GM18519 (cell line): ENCODE data around the gene TMEM204.

Experiments
- ATAC-seq: cut with Tn5 transposase; IDR thresholded peaks from one replicate; pipeline ENCODE4 v1.9.1; 2021; ENCODE audit warnings: mild to moderate bottlenecking, moderate library complexity; ENCODE audit not compliant: unreplicated experiment, low FRiP score

TMEM204 gene

DNA sequence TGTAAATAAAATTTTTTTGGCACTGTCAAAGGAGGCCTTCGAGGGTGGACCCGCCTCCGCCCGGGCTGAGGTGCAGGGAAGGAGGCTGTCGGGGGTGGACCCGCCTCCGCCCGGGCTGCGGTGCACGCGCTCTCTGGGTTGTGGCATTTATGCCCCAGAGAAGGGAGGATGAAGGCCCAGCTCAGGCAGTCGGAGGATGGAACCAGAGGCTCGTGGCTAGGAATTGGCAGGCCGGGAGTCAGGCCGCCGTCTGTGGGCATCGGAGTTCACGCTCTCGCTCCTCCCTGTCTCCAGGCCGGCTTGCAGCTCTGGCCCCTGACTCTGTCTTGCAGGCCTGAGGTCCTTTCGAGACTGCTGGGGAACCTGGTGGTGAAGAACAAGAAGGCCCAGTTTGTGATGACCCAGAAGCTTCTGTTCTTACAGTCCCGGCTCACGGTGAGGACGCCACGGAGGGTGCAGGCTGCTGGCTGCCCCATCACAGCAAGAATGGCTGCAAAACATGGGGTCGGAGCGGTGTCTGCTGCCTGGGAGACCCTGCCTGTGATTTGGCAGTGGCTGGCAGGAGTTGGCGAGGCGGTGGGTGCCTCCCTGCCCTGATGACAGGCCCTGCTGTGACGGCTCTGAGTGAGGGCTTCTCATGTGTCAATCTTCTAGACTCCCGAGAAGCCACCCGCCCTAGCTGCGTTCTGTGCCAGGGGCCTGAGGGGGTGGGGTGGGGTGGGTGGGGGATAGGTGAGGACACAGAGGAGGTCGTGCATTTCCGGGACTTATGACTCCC, 34.4 kb upstream of the TMEM204 start:
- no peak for ATAC-seq

DNA sequence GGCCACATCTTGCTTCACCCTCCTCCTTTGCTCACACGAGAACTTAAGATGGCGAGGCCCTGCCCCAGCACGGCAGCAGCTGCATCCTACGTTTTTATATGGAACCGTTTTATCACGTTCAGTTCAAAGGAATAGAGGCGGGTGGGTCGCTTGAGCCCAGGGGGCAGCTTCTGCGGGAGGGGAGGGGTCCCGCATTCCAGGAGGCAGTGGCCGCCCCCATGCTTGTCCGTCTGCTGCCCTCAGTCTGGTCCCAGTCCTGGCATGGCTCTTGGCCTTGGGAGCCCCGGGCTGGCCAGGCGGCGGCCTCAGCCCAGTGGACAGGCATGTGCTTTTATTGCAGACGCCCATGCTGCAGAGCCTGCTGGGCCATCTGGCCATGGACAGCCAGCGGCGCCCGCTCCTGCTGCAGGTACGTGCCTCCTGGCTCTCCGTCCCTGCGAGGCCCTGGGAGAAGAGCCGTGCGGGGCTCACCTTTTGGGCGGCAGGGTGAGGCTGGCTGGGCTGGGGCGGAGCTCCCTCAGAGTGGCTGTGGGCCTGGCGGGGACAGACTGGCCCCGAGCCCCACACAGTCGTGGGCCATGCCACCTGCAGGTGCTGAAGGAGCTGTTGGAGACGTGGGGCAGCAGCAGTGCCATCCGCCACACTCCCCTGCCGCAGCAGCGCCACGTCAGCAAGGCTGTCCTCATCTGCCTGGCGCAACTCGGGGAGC, 33.6 kb upstream of the TMEM204 start:
- no peak for ATAC-seq

DNA sequence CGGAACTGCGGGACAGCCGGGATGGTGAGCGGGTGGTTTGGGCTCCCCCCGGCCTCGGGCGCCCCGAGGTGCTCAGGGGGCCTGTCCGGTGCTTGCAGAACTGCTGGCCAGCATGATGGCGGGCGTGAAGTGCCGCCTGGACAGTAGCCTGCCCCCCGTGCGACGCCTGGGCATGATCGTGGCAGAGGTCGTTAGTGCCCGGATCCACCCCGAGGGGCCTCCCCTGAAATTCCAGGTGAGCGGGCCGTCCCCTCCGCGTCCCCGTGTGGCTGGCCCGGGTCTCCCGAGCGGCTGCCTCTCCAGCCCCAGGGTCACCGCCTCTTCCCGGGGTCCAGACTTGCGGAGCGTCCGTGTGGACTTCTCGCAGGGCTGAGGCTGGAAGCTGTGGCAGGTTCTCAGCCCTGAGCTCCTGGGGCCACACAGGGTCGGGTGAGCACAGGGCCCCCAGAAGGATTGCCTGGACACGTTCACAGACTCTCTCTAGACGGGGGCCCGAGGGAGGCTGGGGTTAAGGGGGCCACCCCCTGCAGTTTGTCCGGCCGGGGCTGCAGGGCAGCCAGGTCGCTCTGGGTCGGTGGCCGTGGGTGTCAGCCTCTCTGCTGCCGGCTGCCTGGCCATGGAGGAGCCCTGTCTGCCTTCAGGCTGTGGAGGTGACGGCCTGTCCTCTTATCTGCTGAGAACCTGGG, 32.9 kb upstream of the TMEM204 start:
- ATAC-seq = no peak

DNA sequence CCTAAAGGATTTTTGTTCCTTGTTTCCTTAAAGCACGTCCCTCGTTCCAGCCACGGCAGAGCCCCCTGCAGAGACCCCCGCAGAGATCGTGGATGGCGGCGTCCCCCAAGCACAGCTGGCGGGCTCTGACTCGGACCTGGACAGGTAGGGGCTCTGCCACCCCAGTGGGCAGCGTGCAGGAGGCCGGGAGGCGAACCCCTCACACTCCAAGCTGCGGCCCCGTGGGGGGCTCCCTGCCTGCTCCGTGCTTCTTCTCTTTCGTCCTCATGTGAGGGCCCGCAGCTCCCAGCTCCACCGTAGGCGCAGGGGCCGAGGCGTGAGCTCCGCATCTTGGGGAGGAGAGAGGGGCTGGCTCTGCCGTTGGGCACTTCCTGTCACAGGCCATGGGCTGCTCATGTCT, 31.8 kb upstream of the TMEM204 start:
- ATAC-seq = no peak

DNA sequence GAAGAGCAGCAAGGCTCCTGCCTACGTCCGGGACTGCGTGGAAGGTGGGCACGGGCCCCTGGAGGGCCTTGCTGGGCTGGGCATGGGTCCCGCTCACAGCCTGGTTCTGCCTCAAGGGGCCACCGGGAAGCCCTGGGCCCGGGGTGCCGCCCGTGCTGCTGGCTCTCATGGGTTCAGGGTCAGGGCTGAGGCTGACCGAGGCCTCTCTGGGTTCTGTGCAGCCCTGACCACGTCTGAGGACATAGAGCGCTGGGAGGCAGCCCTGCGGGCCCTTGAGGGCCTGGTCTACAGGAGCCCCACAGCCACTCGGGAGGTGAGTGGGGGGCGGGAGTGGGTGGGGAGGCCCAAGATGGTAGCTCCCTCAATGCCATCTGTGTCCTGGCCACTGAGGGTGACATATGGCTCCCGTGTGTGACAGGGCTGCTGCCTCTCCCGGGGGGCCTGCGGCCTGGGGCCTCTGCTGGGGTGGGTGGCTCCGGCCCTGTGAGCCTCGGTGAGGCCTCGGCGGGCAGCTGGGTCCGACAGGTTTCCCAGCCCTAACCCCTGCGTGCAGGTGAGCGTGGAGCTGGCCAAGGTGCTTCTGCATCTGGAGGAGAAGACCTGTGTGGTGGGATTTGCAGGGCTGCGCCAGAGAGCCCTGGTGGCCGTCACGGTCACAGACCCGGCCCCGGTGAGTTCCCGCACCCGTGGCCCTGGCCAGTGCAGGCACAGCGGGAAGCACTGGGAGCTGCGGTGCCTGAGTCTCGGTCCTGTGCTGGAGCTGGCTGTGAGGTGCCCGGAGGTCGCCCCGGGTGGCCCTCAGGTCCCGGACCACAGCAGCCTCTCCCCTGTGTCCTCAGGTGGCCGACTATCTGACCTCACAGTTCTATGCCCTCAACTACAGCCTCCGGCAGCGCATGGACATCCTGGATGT, 31.1 kb upstream of the TMEM204 start:
- no peak for ATAC-seq

DNA sequence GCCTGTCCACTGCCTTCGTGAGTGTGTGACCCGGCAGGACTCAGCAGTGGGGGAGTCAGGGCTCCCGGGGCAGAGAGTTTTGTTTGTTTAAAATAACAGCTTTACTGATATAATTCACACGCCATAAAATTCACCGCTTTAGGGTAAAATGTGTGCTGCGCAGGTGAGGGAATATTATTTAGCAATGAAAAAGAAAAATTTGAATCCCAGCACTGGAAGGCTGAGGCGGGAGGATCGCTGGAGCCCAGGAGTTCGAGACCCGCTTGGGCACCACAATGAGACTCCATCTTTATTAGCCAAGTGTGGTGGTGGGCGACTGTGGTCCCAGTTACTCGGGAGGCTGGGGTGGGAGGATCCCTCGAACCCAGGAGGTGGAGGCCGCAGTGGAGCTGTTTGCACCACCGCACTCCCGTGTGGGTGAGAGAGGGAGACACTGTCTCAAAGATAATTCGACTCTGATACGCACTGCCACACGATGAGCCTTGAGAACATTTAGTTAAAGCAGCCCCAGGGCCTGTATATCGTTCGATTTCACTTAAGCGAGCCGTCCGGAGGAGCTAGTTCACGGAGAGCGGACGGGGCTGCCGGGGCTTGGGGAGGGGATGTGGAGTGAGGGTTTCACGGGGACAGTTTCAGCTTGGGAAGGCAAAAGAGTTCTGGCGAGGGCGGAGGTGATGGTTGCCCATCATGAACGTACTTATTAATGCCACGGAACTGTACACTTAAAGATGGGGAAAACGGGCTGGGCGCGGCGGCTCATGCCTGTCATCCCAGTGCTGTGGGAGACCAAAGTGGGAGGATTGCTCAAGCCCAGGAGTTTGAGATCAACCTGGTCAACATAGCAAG, 30.1 kb upstream of the TMEM204 start:
- no peak for ATAC-seq

DNA sequence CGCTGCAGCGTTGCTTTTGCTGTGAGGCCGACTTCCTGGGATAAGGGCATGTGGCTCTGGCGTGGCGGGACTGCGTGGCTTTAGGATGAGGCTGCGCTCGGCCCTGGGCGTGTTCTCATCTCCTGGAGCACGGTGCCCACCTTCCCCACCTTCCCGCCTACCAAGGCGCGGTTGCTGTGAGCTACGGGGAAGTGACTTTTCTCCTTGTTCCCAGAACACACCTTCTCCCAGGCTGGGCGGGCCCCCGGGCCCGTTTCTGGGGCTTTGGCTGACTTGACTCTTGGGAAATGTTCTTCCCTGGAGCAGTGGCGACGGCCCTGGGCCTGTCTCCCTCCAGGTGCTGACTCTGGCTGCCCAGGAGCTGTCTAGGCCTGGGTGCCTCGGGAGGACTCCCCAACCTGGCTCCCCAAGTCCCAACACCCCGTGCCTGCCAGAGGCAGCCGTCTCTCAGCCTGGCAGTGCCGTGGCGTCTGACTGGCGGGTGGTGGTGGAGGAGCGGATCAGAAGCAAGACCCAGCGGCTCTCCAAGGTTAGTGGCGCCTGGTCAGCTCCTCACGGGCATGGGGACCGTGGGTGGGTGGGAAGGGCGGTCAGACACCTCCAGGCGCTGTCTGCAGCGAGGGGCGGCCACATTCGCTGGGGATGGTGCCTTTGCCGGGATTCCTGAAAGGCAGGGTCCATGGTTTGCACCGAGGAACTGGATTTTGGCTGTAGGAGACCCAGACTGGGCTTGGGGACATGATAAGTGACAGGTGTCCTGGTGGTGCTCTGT, 28.2 kb upstream of the TMEM204 start:
- no peak for ATAC-seq

DNA sequence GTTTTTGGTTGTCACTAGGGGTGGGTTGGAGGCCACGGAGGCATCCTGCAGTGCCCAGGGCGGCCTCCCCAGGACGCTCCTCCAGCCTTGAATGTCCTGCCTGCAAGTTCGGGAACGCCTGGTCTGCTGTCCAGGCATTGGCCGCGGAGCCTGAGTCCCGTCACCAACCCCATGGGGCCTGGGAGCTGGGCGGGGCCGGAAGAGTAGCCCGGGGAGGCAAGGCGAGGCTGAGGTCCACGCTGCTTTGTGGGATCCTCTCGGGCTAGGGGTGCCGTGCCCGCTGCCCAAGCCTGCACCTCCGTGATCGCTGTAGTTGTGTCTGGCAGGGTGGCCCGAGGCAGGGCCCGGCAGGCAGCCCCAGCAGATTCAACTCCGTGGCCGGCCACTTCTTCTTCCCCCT, 27.6 kb upstream of the TMEM204 start:
- ATAC-seq = no peak

DNA sequence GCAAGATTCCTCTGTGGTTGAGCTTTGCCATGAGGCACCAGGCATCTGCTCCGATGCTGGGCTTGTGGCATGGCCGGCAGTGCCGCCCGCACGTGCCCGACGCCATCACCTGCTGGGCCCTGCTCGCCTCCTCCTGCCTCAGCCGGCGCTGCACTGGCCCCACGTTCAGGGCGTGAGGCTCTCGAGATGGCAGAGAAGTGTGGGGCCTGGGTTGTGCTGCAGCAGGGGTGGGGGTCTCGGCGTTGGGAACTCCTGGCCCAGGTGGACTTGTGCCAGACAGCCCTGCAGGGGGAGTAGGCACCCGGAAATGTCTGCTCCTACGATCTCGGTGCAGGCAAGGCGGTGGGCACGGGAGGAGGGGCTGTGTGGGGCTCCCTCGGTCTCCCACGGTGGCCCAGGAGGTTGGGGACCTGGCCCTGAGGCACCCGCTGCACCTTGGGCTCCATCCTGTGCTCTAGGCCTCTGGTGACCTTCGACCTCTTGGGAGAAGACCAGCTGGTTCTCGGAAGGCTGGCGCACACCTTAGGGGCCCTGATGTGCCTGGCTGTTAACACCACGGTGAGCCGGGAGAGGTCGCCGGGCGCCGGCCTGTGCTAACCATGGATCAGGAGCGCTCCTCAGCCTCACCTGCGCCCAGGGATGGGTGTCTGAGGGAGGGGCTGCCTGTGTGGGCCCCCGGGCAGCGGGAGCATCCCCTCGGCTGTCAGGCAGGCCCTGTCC, 26.8 kb upstream of the TMEM204 start:
- ATAC-seq = no peak

DNA sequence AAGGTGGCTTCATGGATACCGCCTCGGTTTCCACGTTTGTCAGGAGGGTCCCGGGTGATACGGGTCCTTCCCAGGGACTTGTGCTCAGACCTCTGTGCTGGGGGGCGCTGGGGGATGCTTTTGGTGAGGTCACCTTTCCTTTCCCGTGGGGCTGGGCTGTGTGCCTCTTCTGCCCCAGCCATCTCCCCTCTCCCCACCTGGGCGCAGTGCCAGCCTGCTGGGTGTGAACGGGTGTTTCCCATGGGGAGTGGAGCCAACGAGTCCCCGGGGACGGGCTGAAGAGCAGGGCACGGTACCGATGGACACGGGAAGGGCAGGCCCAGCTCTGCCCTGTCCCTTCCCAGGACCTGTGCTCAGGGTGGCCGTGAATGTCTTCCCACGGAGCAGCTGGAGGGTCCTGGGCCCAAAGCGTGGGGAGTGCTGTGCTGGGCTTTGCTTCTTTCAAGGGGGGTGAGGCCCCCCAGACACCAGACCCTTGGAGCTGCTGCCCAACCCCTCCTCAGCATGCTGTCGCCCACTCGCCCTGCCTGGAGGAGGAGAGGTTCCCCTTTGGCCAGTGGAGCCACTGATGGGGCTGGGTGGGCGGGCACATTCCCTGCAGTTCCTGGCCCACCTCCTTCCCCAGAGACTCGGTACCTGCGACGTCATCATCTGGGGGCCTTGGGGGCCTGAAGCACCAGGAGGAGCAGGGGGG, 24.8 kb upstream of the TMEM204 start:
- no peak for ATAC-seq

DNA sequence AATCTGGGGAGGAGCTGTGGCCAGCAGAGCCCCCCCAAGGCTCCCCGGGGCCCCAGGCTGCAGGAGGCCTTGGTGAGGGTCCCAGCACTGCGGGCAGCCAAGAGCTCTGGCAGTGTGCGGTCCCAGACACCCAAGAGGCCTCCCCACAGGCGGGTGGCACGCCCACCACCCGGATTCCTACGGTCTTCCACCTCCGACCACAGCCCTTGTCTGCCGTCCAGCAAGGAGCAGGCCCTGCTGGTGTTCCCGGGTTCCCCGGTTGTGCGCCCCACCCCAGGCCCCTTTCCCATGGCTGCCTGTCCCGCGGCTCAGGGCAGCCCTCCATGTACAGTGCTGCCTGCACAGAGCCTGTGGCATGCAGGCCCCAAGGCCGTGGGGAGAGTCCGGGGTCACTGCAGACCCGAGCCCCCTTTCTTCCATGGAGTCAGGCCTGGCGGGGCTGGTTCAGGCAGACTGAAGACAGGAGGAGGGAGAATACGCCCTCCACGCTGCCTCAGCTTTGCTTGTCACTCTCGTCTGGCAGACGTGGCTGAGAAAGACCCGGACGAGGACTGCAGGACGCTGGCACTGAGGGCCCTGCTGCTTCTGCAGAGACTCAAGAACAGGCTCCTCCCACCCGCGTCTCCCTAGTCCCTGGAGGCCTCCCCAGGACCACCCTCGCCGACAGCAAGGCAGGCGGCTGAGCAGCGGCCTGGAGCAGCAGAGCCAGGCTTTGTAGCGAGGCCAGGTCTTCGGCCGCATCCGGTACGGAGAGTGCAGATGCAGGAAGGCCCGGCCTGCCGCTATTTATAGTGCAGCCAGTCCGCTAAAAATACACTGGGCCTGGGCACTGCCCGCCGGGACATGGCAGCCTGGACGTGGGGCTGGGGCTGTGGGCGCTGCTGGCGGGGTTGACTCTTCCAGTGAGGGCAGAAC, 23.9 kb upstream of the TMEM204 start:
- no peak for ATAC-seq

DNA sequence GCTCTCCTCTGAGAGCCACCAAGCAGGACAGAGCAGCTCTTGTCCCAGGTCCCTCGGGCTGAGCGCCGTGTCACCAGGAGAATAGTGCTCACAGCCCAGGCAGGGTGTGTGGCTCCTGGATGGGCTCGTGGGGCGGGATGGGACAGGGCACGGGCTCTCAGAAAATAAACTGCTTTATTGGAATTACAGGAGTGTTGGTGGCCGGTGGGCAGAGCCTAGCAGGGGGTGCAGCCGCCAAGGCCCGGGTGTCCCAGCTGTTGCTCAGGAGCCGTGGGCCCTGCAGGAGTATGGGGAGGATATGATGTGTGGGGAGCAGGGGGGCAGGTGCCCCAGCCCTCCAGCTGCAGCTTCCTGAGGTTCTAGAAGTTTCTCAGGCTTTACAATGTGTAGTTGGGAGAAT, 23.2 kb upstream of the TMEM204 start:
- ATAC-seq = no peak

DNA sequence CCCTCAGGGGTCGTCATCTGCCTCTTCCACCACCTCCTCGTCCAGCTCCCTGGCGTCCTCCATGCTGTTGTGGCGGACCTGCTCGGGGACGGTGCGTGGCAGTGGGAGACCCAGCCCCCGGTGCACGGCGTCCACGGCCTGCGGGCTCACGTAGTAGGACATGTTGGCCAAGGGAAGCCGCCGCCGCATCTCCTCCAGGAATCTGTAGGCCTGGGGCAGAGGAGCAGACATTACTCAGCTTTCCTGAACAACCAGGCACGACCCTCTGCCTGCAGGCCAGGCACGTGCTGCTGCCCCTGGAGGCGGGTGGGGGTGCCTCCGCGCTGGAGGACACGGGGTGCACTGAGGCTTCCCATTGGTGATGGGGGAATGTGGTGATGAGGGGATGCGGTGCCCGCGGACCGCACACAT, 22.5 kb upstream of the TMEM204 start:
- no peak for ATAC-seq

DNA sequence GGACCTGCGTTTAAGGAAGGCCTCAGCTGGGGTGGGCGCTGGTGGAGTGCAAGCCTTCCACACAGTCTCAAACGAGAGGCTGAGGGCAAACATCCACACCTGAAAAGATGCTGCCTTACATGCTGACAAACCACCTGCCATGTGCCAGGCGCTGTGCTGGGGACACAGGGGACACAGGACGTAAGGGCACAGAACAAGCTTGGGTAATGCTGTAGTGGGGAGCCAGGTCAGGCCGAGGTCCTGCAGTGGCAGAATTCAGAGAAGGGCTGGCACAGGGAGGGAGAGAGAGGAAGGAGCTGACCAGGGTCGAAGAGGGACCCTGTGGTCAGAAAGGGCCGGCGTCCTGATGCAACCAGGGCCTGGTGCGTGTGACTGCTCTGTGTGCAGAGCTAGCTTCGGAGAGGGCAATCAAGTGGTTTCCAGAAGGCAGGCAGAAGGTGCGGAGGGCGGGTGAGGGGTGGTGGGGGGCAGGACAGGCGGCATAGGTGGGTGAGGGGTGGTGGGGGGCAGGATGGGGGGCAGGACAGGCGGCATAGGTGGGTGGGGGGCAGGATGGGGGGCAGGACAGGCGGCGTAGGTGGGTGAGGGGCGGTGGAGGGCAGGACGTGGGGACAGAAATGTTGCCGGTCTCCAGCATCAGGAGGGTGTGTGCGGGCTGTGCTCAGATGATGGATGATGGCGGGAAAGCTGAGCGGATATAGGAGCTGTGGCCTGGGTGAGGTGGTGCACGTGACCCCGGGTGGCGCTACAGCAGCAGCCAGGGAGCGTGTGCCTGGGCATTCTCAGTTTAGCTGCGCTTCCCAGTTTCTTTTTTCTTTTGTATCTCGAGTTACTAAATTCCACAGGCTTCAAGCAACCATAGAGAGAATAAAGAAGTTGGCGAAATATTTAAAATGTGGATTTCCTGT, 21.6 kb upstream of the TMEM204 start:
- no peak for ATAC-seq

DNA sequence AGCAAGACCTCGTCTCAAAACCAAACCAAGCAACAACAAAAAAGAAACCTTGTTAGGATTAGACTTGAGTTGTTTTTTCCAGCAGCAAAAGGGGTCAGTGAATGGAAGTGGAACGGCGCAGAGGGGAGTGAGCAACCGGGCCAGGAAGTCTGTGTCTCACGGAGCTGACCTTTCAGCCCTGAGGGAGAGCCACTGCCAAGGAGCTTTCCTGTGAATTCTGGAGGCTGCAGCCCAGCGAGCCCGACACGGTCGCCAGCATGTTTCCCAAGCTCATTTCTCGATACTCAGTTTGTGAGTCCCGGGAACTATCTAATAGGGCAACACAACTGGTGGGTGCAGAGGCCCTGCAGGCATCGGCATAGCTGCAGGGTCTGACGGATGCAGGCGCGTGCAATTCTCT, 20.7 kb upstream of the TMEM204 start:
- ATAC-seq = no peak

DNA sequence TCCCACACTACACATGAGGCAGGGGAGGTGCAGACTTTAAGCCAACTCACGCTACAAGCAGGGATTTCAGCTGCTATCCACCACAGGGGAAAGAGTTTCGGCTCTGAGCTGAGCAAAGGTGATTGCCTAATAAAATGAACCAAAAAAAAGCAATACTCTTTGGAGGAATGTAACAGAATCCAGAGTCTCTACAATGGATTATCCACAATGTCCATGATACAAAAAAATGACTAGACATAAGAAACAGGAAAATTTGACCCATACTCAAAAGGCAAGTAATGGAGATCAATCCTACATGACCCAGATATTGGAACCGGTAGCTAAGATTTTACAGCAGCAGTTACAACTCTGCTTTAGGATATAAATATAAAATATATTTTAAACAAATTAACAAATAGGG, 19.0 kb upstream of the TMEM204 start:
- ATAC-seq = no peak
